GM12891 (cell line): Measurements from ENCODE around the gene GRIN2A.

Source experiments
- DNase-seq: peaks from one replicate; pipeline ENCODE4 v3.0.0; 2011; ENCODE audit warnings: low spot score; ENCODE audit not compliant: insufficient read length
- FAIRE-seq: peaks from 2 replicates; lab custom pipeline; 2011; peaks lifted over from hg19 to GRCh38; lab: Jason Lieb, UNC
- PAX5 ChIP-seq: IDR thresholded peaks from 2 replicates; pipeline ENCODE4 v1.6.1; 2011; ENCODE audit warnings: low read length, moderate library complexity, mild to moderate bottlenecking; ENCODE audit not compliant: insufficient read depth, severe bottlenecking
- POLR2A ChIP-seq: IDR thresholded peaks from 2 replicates; pipeline ENCODE4 v1.6.1; 2011; ENCODE audit warnings: low read depth, low read length, control low read depth
- POLR2AphosphoS5 ChIP-seq: IDR thresholded peaks from 2 replicates; pipeline ENCODE4 v1.6.1; 2011; ENCODE audit warnings: low read depth, low read length, control low read depth
- POU2F2 ChIP-seq: IDR thresholded peaks from 2 replicates; pipeline ENCODE4 v1.6.1; 2011; ENCODE audit warnings: low read depth, mild to moderate bottlenecking, control low read depth, low read length, moderate library complexity
- SPI1 ChIP-seq: IDR thresholded peaks from 2 replicates; pipeline ENCODE4 v1.6.1; 2011; ENCODE audit warnings: low read depth, low read length, control low read depth
- TAF1 ChIP-seq: IDR thresholded peaks from 2 replicates; pipeline ENCODE4 v1.6.1; 2011; ENCODE audit warnings: low read depth, low read length, control low read depth

Gene GRIN2A

GRCh38 chr16:9823510-9823909 lies 358.7 kb downstream of the GRIN2A start:
- DNase-seq = no peak
- TF ChIP-seq SPI1 = no peak
- TF ChIP-seq POU2F2 = no peak
- TF ChIP-seq POLR2AphosphoS5 = no peak
- no peak for TF ChIP-seq POLR2A
- TF ChIP-seq PAX5 = no peak
- TF ChIP-seq TAF1 = no peak
- no peak for FAIRE-seq

GRCh38 chr16:9821970-9822369 lies 360.3 kb downstream of the GRIN2A start:
- FAIRE-seq = no peak
- no peak for DNase-seq
- TF ChIP-seq POLR2AphosphoS5 (no peak), TAF1 (no peak), POLR2A (no peak), SPI1 (no peak), POU2F2 (no peak), PAX5 (no peak)

GRCh38 chr16:9821331-9821730 lies 360.9 kb downstream of the GRIN2A start:
- DNase-seq (no peak), FAIRE-seq (no peak)
- no peak for TF ChIP-seq SPI1
- no peak for TF ChIP-seq POLR2A
- TF ChIP-seq PAX5 = no peak
- no peak for TF ChIP-seq POLR2AphosphoS5
- TF ChIP-seq POU2F2 = no peak
- no peak for TF ChIP-seq TAF1

GRCh38 chr16:9820476-9821246 lies 361.6 kb downstream of the GRIN2A start:
- no peak for DNase-seq
- no peak for TF ChIP-seq TAF1
- TF ChIP-seq POU2F2 = no peak
- TF ChIP-seq POLR2A = no peak
- TF ChIP-seq POLR2AphosphoS5 = no peak
- TF ChIP-seq PAX5 = no peak
- TF ChIP-seq SPI1 = no peak
- FAIRE-seq = no peak

GRCh38 chr16:9818702-9819101 lies 363.5 kb downstream of the GRIN2A start:
- DNase-seq = no peak
- TF ChIP-seq PAX5 = no peak
- TF ChIP-seq POLR2A = no peak
- no peak for TF ChIP-seq SPI1
- no peak for TF ChIP-seq POU2F2
- no peak for TF ChIP-seq POLR2AphosphoS5
- TF ChIP-seq TAF1 = no peak
- no peak for FAIRE-seq

GRCh38 chr16:9817586-9817985 lies 364.6 kb downstream of the GRIN2A start:
- no peak for TF ChIP-seq POLR2A
- no peak for TF ChIP-seq SPI1
- TF ChIP-seq POU2F2 = no peak
- no peak for TF ChIP-seq TAF1
- TF ChIP-seq POLR2AphosphoS5 = no peak
- no peak for TF ChIP-seq PAX5
- DNase-seq (no peak), FAIRE-seq (no peak)

GRCh38 chr16:9816644-9817043 lies 365.6 kb downstream of the GRIN2A start:
- FAIRE-seq (no peak), DNase-seq (no peak)
- TF ChIP-seq PAX5 = no peak
- TF ChIP-seq POLR2AphosphoS5 = no peak
- no peak for TF ChIP-seq POU2F2
- no peak for TF ChIP-seq TAF1
- TF ChIP-seq SPI1 = no peak
- no peak for TF ChIP-seq POLR2A

GRCh38 chr16:9813665-9814064 lies 368.6 kb downstream of the GRIN2A start:
- no peak for TF ChIP-seq POLR2A
- no peak for TF ChIP-seq POU2F2
- no peak for TF ChIP-seq PAX5
- TF ChIP-seq SPI1 = no peak
- TF ChIP-seq POLR2AphosphoS5 = no peak
- TF ChIP-seq TAF1 = no peak
- DNase-seq (no peak), FAIRE-seq (no peak)

GRCh38 chr16:9808210-9808609 lies 374.0 kb downstream of the GRIN2A start:
- DNase-seq = no peak
- no peak for FAIRE-seq
- TF ChIP-seq POLR2A (no peak), POU2F2 (no peak), PAX5 (no peak), POLR2AphosphoS5 (no peak), TAF1 (no peak), SPI1 (no peak)

- DNase-seq = no peak
- no peak for FAIRE-seq
- TF ChIP-seq SPI1 (no peak), PAX5 (no peak), TAF1 (no peak), POLR2A (no peak), POLR2AphosphoS5 (no peak), POU2F2 (no peak)
These were observed 374.9 kb downstream of the GRIN2A start for GRCh38 chr16:9807302-9807701.
